D721Med (cell line): ENCODE measurements around the gene PTPRZ1.

ENCODE experiments used
- DNase-seq: peaks from one replicate; pipeline ENCODE4 v3.0.0; 2011; ENCODE audit warnings: low spot score; ENCODE audit not compliant: insufficient read length
- FAIRE-seq: peaks from 2 replicates; lab custom pipeline; 2011; peaks lifted over from hg19 to GRCh38; lab: Jason Lieb, UNC
- TF ChIP-seq, protein P1 (sequence below): IDR thresholded peaks from 2 replicates; pipeline ENCODE4 v1.5.1; 2012; ENCODE audit warnings: mild to moderate bottlenecking, control low read depth; ENCODE audit not compliant: insufficient read depth; ENCODE audit errors: missing control alignments

Gene PTPRZ1

DNA sequence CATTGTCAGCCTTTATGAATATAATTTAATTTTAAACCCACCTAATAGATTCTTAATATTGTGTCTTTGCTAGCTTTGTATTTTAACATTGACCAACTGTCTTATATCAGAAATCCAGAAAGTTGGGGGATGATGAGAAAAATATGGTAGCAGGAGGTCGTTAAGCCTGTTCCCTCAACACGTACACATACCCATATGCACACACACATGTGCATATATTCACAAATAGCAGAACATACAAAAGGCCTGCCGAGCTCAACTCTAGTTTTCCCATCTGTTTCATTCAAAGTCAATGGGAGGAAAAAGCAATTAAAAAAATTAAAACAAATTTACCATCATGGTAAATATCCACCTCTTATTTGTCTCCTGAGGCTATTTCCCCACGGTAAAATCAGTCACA is 25.9 kb upstream of the PTPRZ1 start:
- TF ChIP-seq, protein P1, sequence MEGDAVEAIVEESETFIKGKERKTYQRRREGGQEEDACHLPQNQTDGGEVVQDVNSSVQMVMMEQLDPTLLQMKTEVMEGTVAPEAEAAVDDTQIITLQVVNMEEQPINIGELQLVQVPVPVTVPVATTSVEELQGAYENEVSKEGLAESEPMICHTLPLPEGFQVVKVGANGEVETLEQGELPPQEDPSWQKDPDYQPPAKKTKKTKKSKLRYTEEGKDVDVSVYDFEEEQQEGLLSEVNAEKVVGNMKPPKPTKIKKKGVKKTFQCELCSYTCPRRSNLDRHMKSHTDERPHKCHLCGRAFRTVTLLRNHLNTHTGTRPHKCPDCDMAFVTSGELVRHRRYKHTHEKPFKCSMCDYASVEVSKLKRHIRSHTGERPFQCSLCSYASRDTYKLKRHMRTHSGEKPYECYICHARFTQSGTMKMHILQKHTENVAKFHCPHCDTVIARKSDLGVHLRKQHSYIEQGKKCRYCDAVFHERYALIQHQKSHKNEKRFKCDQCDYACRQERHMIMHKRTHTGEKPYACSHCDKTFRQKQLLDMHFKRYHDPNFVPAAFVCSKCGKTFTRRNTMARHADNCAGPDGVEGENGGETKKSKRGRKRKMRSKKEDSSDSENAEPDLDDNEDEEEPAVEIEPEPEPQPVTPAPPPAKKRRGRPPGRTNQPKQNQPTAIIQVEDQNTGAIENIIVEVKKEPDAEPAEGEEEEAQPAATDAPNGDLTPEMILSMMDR = no peak
- FAIRE-seq (no peak), DNase-seq (no peak)

DNA sequence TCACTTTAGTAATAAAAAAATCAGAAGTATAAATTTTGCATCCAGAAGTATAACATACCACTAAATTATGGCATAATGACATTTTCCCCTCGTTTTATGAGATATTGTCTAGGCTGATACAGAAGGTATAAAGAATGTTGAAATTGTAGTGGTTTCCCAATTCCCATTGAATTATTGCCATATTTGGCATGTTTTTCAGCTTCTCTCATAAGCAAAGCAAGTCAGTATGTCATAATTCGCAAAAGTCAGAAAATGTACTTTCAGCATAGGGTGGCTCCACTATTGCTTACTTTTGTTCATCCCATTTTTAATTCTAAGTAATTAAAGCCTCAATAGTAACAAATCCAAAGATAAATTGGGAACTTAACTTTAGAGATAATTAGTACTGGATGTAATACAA is 19.7 kb upstream of the PTPRZ1 start:
- FAIRE-seq (no peak), DNase-seq (no peak)
- TF ChIP-seq, protein P1 = no peak

DNA sequence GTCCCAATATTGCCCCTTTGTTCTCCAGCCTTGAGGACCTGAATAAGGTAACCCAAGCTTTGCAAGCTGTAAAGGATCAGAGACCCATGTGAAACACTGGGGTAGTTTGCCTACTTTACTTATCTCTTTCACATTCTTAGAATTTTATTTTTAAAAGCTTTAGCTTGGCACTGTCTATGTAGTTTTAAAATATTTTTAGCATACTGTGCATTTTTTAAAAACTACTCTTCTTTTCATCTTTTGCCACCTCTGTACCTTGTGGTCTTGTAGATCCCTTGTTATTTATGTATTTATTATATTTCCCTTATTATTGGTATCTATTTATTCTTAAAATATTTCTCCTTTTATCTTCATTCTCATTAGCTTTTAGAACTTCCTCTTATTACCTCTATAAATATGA is 12.0 kb upstream of the PTPRZ1 start:
- FAIRE-seq (no peak), DNase-seq (no peak)
- TF ChIP-seq, protein P1 = no peak

DNA sequence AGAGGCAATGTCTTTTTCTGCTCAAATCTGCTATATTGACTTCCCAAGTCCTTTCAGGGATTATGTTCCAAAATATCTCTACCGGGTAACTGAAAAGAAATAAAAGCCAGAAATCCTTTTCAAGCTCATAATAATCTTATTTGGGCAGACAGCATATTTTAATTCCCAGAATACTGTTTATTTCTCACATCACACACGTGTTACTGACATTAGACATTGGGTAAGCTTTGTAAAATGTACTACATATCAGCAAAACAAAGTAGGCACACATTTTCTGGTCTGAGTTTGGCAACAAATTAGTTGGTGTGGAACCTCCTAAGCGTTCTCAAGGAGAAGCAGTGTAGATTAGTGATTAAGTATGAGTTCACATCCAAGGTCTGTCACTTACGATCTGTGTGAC is 10.4 kb upstream of the PTPRZ1 start:
- no peak for FAIRE-seq

DNA sequence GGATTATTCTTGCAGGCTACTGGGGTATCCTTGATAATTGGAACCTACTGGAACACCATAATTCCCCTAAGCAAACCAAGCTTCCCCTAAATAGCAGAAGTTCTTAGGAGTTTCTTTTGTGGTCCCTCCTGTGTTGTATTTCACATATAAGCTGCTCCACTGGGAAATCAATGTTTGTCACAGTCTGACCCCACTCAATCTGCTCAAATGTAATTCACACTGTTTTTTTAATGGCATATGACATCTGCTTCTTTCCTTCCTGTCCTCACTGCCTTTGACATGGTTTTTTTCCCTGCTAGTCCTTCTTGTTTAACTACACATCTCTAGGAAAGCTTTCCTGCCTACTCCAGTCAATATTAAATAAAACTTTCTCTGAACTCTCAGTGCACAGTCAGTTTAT is 1.8 kb upstream of the PTPRZ1 start:
- FAIRE-seq (peak; percentile 16), DNase-seq (no peak)
- TF ChIP-seq, protein P1 = no peak

More for the DNA sequence above, 10.4 kb upstream of the PTPRZ1 start:
- no peak for DNase-seq
- TF ChIP-seq, protein P1 = no peak

DNA sequence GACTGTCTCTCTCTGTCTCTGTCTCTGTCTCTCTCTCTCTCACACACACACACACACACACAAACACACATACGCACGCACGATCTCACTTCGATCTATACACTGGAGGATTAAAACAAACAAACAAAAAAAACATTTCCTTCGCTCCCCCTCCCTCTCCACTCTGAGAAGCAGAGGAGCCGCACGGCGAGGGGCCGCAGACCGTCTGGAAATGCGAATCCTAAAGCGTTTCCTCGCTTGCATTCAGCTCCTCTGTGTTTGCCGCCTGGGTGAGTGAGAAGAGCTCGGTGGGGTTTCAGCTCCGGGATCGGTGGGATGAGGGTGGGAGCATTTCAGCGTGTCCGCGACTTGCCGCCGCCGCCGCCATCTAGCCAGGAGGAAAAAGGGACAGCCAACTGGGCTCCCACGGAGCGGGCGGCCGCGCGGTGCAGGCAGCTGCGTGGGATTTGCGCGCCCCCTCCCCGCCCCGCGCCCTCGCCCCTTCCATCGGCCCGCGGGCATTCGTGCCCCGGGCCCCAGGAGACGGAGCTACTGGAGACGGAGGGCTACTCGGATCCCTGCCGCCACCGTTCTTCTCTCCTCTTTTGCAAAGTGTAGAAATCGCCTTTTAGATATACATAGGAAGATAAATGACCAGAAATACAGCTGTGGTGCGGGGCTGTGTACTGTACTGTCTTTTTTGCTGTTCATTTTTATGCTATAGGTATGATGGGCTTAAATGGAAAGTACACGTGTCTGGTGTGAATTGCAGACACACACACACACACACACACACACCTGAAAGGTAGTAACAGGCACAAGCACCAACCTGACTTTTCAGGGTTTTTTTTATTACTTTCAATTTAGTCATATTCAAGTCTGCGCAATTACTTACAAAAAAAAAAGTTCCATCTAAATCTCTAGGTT is 581 bp downstream of the PTPRZ1 start:
- TF ChIP-seq, protein P1 = no peak
- DNase-seq (no peak), FAIRE-seq (no peak)

DNA sequence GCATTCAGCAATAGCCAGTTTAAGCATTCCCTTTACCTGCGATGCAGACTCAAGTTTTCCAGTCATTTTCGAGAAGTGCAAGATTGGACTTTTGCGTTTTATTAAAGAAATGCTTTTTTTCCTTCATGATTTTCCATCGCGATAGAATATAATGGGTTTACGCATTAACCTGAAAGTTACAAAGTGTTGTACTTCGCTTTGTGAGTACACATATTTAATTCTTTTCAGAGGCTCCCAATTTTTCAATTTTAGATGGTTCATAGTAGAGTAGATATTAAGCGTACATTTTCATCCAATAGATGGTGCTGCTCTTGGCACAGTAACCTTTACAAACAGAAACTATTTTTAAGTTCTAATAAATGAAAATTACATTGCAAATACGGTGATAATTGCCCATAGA is 1.3 kb downstream of the PTPRZ1 start:
- FAIRE-seq = no peak
- TF ChIP-seq, protein P1 = no peak
- DNase-seq = no peak
